SK-N-SH treated with all-trans-retinoic acid at 6 μM for 48 hours (cell line): ENCODE data around the gene MEI1.

Experiments
- ATAC-seq: fragments of 200-7000 bp; cut with Tn5 transposase; 3 replicates; pipeline ENCODE4 v1.9.1; 2020; ENCODE audit warnings: mild to moderate bottlenecking, moderate library complexity
- ARNTL ChIP-seq: fragments of 450-650 bp; formaldehyde crosslinking; IDR thresholded peaks from 2 replicates; pipeline ENCODE4 v1.5.0; 2020; ENCODE audit warnings: low read depth, mild to moderate bottlenecking, moderate library complexity, borderline replicate concordance
- BACH2 ChIP-seq: fragments of 250-450 bp; sonication (Bioruptor Pico); IDR thresholded peaks from 2 replicates; pipeline ENCODE4 v1.9.0; 2021; ENCODE audit warnings: mild to moderate bottlenecking, borderline replicate concordance
- CREB5 ChIP-seq: fragments of 250-450 bp; sonication (Bioruptor Pico); IDR thresholded peaks from 2 replicates; pipeline ENCODE4 v1.5.1; 2020; ENCODE audit warnings: low read depth, mild to moderate bottlenecking, moderate library complexity
- CSDC2 ChIP-seq: fragments of 250-450 bp; sonication (Bioruptor Pico); IDR thresholded peaks from 2 replicates; pipeline ENCODE4 v1.5.0; 2020; ENCODE audit warnings: mild to moderate bottlenecking, moderate library complexity
- CSRNP3 ChIP-seq: fragments of 250-450 bp; sonication (Bioruptor Pico); IDR thresholded peaks from 2 replicates; pipeline ENCODE4 v1.5.1; 2021; ENCODE audit warnings: mild to moderate bottlenecking, moderate library complexity
- ESRRG ChIP-seq: fragments of 250-450 bp; sonication (Bioruptor Pico); IDR thresholded peaks from 2 replicates; pipeline ENCODE4 v1.6.1; 2021; ENCODE audit warnings: mild to moderate bottlenecking
- GLIS3 ChIP-seq: fragments of 250-450 bp; sonication (Bioruptor Pico); IDR thresholded peaks from 2 replicates; pipeline ENCODE4 v1.5.0; 2020; ENCODE audit warnings: mild to moderate bottlenecking, moderate library complexity
- ISL1 ChIP-seq: fragments of 250-450 bp; sonication (Bioruptor Pico); IDR thresholded peaks from 2 replicates; pipeline ENCODE4 v2.1.2; 2022; ENCODE audit warnings: mild to moderate bottlenecking, moderate library complexity
- OSR1 ChIP-seq: fragments of 250-450 bp; sonication (Bioruptor Pico); IDR thresholded peaks from 2 replicates; pipeline ENCODE4 v1.8.0; 2022; ENCODE audit warnings: moderate library complexity, mild to moderate bottlenecking, inconsistent platforms
- POU6F1 ChIP-seq: fragments of 250-450 bp; sonication (Bioruptor Pico); IDR thresholded peaks from 2 replicates; pipeline ENCODE4 v1.8.0; 2021; ENCODE audit warnings: low read depth, mild to moderate bottlenecking, moderate library complexity, borderline replicate concordance
- PPARA ChIP-seq: fragments of 250-450 bp; sonication (Bioruptor Pico); IDR thresholded peaks from 2 replicates; pipeline ENCODE4 v1.5.0; 2020; ENCODE audit warnings: mild to moderate bottlenecking, borderline replicate concordance
- RARB ChIP-seq: fragments of 250-450 bp; sonication (Bioruptor Pico); IDR thresholded peaks from 2 replicates; pipeline ENCODE4 v1.8.0; 2021; ENCODE audit warnings: mild to moderate bottlenecking, moderate library complexity
- SNAI2 ChIP-seq: fragments of 250-450 bp; sonication (Bioruptor Pico); IDR thresholded peaks from 2 replicates; pipeline ENCODE4 v1.5.0; 2020; ENCODE audit warnings: mild to moderate bottlenecking, moderate library complexity
- TCF4 ChIP-seq: fragments of 250-450 bp; sonication (Bioruptor Pico); IDR thresholded peaks from 2 replicates; pipeline ENCODE4 v1.8.0; 2021; ENCODE audit warnings: mild to moderate bottlenecking, moderate library complexity, borderline replicate concordance
- TOX ChIP-seq: fragments of 250-450 bp; sonication (Bioruptor Pico); IDR thresholded peaks from 2 replicates; pipeline ENCODE4 v1.8.0; 2021; ENCODE audit warnings: mild to moderate bottlenecking, moderate library complexity, borderline replicate concordance
- TSHZ2 ChIP-seq: fragments of 250-450 bp; sonication (Bioruptor Pico); IDR thresholded peaks from 2 replicates; pipeline ENCODE4 v1.5.0; 2020; ENCODE audit warnings: mild to moderate bottlenecking, moderate library complexity
- ZC3H10 ChIP-seq: fragments of 250-450 bp; sonication (Bioruptor Pico); IDR thresholded peaks from 2 replicates; pipeline ENCODE4 v1.5.1; 2021; ENCODE audit warnings: mild to moderate bottlenecking, moderate library complexity
- ZFP3 ChIP-seq: fragments of 250-450 bp; sonication (Bioruptor Pico); IDR thresholded peaks from 2 replicates; pipeline ENCODE4 v1.5.0; 2020; ENCODE audit warnings: mild to moderate bottlenecking, moderate library complexity
- ZFP30 ChIP-seq: fragments of 450-650 bp; formaldehyde crosslinking; IDR thresholded peaks from 2 replicates; pipeline ENCODE4 v1.5.0; 2022; ENCODE audit warnings: mild to moderate bottlenecking, moderate library complexity
- ZNF565 ChIP-seq: fragments of 450-650 bp; formaldehyde crosslinking; conservative IDR thresholded peaks from 2 replicates; pipeline ENCODE4 v1.5.0; 2020; ENCODE audit warnings: low read depth, mild to moderate bottlenecking, moderate library complexity
- ZNF70 ChIP-seq: fragments of 450-650 bp; formaldehyde crosslinking; IDR thresholded peaks from 2 replicates; pipeline ENCODE4 v1.5.0; 2020; ENCODE audit warnings: mild to moderate bottlenecking, moderate library complexity
- ZNF8 ChIP-seq: fragments of 450-650 bp; formaldehyde crosslinking; IDR thresholded peaks from 2 replicates; pipeline ENCODE4 v1.5.0; 2020; ENCODE audit warnings: mild to moderate bottlenecking, moderate library complexity

The MEI1 gene

GRCh38 chr22:41815716-41816115, 116.4 kb downstream of the MEI1 start:
- no peak for ATAC-seq
- TF ChIP-seq ESRRG: no peak
- TF ChIP-seq CSRNP3 (CRISPR knock-in tag): no peak
- no peak for TF ChIP-seq ARNTL (CRISPR knock-in tag)
- no peak for TF ChIP-seq ZNF565 (CRISPR knock-in tag)
- no peak for TF ChIP-seq PPARA (CRISPR knock-in tag)
- TF ChIP-seq TCF4: no peak
- TF ChIP-seq RARB (CRISPR knock-in tag): no peak
- no peak for TF ChIP-seq ZFP30 (CRISPR knock-in tag)
- TF ChIP-seq ISL1: no peak
- no peak for TF ChIP-seq OSR1 (CRISPR knock-in tag)
- no peak for TF ChIP-seq GLIS3
- no peak for TF ChIP-seq BACH2 (CRISPR knock-in tag)
- no peak for TF ChIP-seq CSDC2

GRCh38 chr22:41816241-41816640, 116.9 kb downstream of the MEI1 start:
- no peak for TF ChIP-seq ZNF565 (CRISPR knock-in tag)
- ATAC-seq: no peak

- no peak for ATAC-seq
- no peak for TF ChIP-seq GLIS3
- no peak for TF ChIP-seq ZFP3
- no peak for TF ChIP-seq TOX (CRISPR knock-in tag)
- no peak for TF ChIP-seq SNAI2 (CRISPR knock-in tag)
- no peak for TF ChIP-seq ZC3H10
- TF ChIP-seq CSDC2: no peak
- TF ChIP-seq PPARA (CRISPR knock-in tag): no peak
- no peak for TF ChIP-seq ESRRG
- no peak for TF ChIP-seq POU6F1 (CRISPR knock-in tag)
- no peak for TF ChIP-seq ZNF70 (CRISPR knock-in tag)
- no peak for TF ChIP-seq ZNF8 (CRISPR knock-in tag)
- TF ChIP-seq RARB (CRISPR knock-in tag): no peak
- no peak for TF ChIP-seq CSRNP3 (CRISPR knock-in tag)
- TF ChIP-seq ISL1: no peak
- no peak for TF ChIP-seq CREB5
- no peak for TF ChIP-seq TSHZ2
- TF ChIP-seq, all 23 proteins: peak for 0
Measured at GRCh38 chr22:41816871-41817270, 117.6 kb downstream of the MEI1 start.

GRCh38 chr22:41818011-41818410, 118.7 kb downstream of the MEI1 start:
- ATAC-seq: no peak
- TF ChIP-seq SNAI2 (CRISPR knock-in tag) (no peak), GLIS3 (no peak), ESRRG (no peak), ZC3H10 (no peak), ZNF8 (CRISPR knock-in tag) (no peak), TSHZ2 (no peak), ZNF70 (CRISPR knock-in tag) (no peak), TOX (CRISPR knock-in tag) (no peak), ISL1 (no peak), BACH2 (CRISPR knock-in tag) (no peak), ZFP30 (CRISPR knock-in tag) (no peak), ARNTL (CRISPR knock-in tag) (no peak), CSDC2 (no peak), RARB (CRISPR knock-in tag) (no peak), CSRNP3 (CRISPR knock-in tag) (no peak), ZFP3 (no peak), ZNF565 (CRISPR knock-in tag) (no peak)
